GM21737 (cell line): ENCODE measurements around the gene ZNF239.
"Not testable (repeated sequence)": the region's sequence is repeated elsewhere in the genome, so short reads cannot be mapped to it uniquely, and the experiment has no call there.

Experiments used
- ATAC-seq: cut with Tn5 transposase; IDR thresholded peaks from one replicate; pipeline ENCODE4 v1.9.1; 2021; ENCODE audit warnings: mild to moderate bottlenecking, moderate library complexity; ENCODE audit not compliant: unreplicated experiment

The ZNF239 gene

DNA sequence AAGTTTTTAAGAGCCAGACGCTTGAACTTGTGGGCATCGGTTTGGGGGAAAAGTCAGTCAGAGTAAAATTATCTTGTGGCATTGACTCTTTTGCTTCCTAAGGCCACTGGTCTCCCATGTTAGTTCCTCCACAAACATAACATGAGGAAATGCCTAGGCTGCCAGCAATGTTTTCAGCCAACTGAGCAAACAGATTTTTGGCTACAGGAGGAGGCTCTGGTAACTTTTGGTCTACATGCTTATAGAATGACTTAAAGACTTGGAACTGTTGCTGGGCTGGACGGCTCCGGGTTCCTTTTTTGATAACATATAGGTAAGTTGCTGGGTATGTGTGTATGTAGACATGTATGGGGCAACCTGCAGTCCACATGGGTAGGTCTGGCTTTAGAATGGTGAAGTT lies 9.6 kb upstream of the ZNF239 start:
- no peak for ATAC-seq

- ATAC-seq = no peak
These were observed 2.2 kb upstream of the ZNF239 start for GRCh38 chr10:43576580-43576979.

- ATAC-seq = no peak
These were observed 1.6 kb upstream of the ZNF239 start for GRCh38 chr10:43576062-43576461.

- ATAC-seq = no peak
These were observed 490 bp upstream of the ZNF239 start for GRCh38 chr10:43574906-43575305.

- no peak for ATAC-seq
These were observed 991 bp downstream of the ZNF239 start for GRCh38 chr10:43573250-43574000.

- ATAC-seq = no peak
These were observed 3.4 kb downstream of the ZNF239 start for GRCh38 chr10:43570971-43571370.

DNA sequence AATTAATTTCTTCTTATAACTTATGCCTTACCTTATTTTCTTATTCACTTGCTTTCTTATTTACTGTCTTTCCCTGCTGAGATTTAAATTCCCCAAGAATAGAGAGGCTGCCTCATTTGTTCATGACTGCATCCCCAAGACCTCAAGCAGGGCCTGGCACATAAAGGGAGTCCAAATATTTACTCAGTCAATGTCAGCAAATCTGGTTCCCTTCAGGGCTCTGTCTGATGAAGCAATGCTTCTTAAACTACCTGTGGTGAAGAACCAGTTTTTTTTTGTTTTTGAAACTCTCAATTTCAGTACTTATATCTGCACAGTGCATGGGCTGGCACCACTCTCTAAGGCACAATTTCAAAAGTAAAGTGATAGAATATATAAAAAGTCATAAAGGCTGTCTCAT lies 4.7 kb downstream of the ZNF239 start:
- no peak for ATAC-seq

DNA sequence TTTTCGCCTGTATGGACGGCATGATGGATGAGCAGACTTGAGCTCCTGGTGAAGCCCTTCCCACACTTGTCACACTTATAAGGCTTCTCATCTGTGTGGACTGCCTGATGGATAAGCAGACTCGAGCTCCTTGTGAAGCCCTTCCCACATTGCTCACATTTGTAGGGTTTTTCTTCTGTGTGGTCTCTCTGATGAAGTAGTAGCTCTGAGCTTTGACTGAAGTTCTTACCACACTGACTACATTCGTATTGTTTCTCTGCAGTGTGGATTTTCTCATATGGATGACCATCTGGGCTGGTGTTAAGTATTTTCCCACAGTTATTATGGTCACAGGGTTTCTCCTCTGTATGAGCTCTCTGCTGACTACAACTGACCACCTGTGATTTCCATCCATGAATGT lies 17.2 kb downstream of the ZNF239 start:
- no peak for ATAC-seq

GRCh38 chr10:43543746-43544145 lies 30.7 kb downstream of the ZNF239 start:
- not testable (repeated sequence) for ATAC-seq

DNA sequence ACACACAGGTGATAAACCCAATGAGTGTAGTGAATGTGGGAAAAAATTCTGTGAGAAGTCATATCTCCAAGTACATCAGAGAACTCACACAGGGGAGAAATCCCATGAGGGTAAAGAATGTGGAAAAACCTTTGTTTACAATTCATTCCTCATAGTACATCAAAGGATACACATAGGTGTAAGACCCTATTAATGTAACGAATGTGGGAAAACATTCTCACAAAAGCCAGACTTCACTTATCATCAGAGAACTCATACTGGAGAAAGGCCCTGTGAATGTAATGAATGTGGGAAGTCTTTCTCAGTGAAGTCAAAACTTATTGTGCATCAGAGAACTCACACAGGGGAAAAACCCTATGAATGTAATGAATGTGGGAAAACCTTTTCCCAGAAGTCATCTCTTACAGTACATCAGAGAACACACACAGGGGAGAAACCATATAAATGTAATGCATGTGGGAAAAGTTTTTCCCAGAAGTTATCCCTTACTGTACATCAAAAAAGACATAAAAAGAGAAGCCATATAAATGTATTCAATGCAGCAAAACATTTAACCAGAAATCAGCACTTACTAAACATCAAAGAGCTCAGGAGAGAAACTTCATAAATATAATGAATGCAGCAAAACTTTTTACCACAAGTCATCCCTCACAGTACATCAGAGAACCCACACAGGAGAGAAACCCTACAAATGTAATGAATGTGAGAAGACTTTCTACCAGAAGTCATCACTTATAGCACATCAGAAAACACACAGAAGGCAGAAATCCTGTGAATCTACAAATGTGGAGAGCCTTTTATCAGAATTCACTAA lies 49.8 kb downstream of the ZNF239 start:
- ATAC-seq = no peak
